HG03558 (cell line): ENCODE measurements around the gene SLIT3.

Experiments
- ATAC-seq: cut with Tn5 transposase; IDR thresholded peaks from one replicate; pipeline ENCODE4 v1.9.1; 2021; ENCODE audit warnings: moderate number of reproducible peaks; ENCODE audit not compliant: unreplicated experiment; ENCODE audit errors: extremely low read depth

The SLIT3 gene

DNA sequence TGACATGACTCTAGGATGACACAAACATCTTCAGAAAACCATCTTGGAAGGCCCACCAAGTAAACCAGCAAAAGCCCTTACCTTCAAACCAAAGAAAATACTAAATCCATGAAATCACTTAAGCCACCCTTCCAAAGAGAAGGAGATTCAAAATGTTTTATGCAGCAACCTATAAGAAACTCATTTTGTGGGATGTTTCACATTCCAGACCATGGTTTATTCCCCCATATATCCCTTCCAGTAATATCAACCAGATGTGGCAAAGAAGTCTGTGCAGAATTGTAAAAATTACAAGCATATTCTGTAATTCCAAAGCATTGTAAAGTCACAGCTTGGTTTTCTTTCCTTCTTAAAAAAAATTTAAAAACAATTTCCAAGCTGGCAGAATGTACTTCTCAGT lies 117.4 kb downstream of the SLIT3 start:
- no peak for ATAC-seq

DNA sequence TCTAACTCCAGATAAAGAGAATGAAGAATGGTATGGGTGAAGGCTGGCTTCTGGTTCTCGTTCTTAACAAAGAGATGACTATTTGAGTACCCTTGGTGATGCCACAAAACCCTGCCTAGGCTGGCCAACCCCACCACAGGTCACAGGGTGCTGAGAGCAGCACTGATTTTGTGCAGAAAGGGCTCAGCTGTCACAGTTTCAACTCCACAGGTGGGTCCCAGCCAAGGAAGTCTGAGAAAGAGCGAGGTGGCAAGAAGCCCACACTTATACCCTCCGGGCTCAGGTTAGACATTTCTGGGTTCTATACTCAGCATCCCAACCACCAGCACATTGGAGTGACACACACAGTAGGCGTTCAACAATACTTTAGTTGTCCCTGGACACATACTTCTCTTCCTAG lies 118.1 kb downstream of the SLIT3 start:
- ATAC-seq, result no peak

DNA sequence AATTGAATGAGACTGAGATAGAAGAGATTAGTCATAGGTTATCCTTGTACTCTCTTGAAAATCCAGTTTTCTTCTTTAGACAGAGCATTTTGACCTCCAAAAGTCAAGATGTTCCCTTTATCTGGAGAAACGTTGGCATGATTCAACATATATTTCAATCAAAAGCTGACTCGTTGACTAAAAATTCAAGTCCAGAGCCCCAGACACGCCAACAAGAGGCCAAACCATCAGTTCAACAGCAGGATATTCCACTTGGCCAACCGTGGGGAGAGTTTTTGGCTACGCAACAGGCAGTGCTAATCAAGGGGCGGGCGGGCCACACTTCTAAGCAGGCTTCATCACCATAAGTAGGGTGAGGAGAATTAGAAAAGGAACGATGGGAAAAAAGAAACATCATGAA lies 119.1 kb downstream of the SLIT3 start:
- no peak for ATAC-seq

DNA sequence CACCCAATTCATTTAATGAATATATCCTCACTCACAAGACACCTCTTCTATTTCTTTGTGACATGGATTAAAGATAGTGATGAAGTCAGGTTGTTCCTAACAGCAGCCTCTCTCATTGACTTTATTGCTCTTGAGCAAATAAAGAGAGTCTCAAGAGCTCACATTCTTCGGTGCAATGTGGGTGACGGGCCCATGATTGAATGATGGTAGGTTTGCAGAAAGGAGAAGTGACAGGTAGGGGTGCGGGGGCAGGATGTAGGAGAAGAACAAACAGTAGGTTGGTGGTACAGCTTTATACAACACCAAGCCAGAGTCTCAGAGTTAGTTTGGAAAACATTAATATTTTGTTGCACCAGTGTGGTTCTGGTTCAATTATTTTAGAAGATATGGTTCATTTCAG lies 122.2 kb downstream of the SLIT3 start:
- no peak for ATAC-seq

DNA sequence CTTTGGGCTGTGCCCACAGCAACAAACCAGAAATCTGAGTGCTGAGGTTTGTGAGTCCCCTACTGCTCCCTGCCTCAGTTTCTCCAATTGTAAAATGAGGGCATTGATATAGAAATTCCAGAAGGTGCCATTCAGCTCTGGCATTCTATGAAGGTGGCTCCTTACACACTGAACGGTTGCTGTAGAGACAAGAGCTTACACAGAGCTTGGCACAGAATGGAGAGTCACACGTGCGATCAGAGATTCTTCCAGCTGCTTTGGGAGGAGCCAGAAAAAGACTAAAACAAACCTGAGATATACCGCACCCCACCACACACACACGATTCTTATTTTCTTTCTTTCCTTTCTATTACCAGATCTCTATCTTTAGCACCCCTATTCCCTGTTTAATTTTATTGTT lies 122.7 kb downstream of the SLIT3 start:
- no peak for ATAC-seq

DNA sequence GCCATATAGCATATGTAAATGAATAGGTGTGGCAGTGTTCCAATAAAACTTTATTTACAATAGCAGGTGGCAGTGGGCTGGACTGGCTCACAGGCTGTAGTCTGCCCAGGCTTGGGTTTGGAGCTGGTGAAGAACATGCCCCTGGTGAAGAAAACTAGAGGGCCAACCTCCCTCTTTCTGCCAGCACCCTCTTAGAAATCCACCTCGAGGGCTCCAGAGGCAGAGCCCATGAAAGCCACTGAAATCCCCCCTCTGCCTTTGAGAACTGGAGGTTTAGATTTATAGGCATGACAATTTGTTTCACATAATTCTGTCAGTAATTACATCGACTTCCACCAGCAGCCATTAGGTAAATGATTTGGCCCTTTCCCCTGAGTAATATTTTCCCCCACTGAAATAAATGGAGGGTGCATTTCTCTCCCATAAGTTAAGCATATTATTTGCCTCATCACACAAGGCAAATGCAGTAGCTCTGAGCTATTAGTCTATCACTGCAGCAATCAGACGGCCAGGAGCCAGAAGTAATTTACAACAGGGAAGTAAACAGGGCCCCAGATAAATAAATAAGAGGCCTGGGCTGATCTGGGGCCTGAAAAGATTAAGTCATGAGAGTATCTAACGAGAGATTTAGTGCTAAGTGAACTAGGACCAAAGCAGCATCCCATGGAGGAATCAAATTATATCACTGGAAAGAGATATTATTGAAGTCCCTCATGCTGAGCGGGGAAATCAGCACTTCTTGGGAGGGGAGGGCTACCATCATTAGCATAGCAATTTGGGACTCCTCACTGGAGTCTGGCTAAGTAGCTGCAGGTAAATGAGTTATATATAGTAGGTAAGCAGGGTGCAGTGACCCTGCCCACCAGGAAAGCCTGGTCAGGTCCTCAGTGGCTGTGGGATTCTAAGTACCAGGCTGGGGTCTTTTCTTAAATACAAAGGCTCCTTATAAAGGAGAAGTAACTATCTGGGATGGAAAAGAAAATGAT lies 123.9 kb downstream of the SLIT3 start:
- ATAC-seq, result no peak

DNA sequence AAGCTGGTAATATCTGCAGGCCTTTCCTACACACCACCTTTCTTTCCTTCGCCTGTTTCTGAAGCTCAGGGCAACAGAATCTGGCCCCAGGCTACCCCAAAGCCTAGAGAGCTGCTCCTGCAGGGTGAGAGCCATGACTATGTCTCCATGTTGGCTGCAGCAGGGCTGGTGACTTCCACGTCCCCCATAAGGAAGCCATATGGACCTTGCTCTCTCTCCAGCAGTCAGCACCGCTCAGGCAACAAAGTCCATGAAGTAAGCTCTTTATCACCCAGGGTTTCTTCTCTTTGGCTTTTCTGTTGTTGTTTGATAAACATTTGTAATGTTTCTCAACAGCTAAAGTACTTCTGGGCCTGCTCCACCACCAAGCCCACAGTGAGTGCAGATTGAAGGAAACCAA lies 125.2 kb downstream of the SLIT3 start:
- no peak for ATAC-seq

DNA sequence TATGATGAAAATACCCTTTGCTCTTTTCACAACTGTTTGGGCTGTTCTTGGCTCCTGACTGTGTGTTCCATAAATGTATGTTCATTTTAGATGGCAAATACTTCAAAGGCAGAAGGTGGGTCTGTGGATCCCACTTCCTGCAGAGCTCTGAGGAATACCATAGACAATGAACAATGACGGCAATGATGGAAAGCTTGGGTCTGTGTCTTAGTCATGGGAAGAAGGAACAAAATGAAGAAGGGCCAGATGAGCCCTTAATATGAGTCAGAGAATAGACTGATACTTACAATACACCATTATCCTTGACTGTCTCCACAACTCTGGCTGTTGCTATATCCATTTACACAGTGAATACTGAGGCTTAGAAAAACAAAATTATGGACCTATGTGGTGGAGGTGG lies 126.0 kb downstream of the SLIT3 start:
- no peak for ATAC-seq

DNA sequence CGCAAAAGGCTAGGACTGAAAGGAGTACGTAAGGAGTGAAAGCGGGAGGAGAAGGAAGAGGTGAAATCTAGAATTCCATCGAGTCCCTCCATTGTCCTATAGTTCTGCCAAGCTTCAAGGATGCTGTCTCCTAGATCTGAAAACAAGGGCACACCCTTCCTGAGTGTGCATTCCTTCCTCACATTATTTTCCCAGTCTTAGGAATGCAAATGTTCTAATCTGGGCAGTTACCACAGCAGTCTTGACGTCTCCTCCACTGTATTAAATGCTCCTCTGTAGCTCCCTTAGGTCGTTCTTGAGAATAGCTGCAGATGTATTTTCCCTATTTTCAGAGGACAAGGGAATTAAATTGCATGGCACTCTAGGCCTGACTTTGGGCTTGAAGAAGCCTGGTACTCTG lies 127.6 kb downstream of the SLIT3 start:
- no peak for ATAC-seq

DNA sequence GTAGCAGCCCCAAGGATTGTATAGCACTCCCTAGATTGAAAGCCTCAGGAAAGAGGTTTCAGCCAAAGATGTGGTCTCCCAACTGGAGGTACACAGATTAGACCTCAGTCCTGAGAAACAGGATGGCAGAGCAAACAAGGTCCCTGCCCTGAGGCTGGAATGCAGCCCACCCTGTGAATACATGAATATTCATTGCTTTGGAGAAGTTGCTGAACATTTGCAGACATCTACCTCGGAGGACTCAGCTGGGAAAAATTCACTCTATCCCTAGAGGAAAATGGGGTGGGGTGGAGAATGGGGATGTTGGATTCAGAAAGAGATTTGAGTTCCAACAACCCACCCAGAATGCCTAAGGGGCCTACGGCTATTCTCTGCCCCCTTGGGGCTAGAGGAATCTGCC lies 129.4 kb downstream of the SLIT3 start:
- ATAC-seq, result no peak

DNA sequence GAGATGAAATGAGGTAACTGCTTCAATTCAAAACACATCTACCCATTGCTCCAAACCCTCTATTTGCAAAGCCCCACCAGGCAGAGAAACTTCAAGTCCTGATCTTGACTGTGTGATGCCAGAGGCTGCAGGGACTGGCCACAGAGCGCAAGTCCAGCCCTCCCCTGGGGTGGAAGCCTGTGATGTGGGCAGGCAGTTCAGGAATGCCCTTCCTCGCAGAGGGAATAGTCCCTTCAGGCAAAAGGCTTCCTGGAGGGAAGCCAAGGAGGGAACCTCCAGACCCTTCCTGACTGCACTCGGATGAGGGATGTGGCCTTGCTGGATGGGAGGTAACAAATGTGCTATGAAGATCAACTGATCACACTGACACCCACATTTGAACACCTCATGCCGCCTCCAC lies 131.2 kb downstream of the SLIT3 start:
- no peak for ATAC-seq

DNA sequence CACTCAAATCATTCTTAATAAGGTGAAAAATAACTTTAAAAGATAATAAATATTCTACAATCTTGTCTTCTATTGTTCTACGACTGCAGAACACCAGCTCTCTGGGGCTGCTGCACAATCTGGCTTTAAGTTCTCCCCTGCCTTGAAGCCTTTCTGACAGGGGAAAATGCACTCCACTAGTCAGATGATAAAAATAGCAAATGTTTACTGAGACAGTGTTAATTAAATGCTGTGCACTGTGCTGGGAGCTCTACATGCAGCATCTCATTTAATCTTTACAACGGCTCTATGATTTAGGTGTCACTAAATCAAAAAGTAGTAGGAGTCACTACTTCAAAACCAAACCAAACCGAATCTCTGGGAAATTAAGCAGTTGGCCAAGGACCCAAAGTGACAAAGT lies 132.7 kb downstream of the SLIT3 start:
- ATAC-seq, result no peak

DNA sequence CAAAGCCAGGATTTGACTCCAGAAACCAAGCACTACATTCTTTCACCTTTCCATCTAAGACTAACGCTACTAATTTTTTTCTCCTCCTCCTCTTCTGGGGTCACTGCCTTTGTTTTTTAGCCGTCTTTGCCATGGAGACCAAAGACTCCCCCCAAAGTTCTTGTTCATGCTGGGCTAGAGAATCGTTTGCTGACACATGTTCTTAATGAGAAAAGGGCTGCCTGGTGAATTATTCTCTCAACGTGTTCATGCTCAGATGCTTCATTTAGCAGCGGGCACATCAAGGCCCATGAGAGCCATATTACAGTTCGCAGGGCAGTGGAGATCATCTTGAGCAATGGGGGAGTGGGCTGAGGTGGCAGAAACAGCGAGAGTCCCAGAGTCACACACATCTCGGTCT lies 134.9 kb downstream of the SLIT3 start:
- no peak for ATAC-seq

DNA sequence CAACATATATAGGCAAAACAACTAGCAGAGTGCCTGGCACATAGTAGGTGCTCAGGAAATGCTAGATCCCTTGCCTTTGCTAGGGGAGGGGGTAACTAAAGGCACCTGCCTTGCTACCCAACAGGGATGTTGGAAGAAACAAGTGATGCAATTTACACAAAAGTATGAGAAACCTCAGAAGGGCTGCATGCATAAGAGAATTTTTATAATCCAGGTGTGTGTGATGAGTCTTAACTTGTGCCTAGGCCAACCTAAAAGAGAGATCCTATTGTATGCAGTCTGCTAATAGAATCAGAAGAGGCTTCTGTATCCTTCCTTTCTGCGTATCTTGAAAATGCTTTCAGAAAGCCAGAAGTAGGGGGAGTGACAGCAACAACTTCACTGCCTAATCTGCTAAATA lies 135.9 kb downstream of the SLIT3 start:
- no peak for ATAC-seq

DNA sequence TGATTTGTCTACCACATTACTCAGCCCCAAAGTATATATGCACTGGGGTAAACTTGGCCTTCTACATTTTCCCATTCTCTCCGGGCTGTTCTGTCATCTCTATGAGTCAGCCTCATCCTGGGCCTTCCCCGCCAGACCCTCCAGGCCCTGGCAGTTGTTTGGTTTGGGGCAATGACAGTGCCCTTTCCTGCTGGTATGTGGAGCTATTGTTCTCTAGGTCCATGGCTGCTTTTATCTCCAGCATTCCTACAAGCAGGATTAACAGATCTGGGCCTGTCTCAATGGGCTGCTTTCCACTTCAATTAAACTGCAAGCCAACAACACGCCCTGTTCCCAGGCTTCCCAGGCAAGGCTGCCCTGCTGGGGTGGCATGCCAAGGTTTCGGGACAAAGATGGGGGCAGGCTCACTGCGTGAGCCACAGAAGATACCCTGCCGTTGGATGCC lies 136.4 kb downstream of the SLIT3 start:
- no peak for ATAC-seq

DNA sequence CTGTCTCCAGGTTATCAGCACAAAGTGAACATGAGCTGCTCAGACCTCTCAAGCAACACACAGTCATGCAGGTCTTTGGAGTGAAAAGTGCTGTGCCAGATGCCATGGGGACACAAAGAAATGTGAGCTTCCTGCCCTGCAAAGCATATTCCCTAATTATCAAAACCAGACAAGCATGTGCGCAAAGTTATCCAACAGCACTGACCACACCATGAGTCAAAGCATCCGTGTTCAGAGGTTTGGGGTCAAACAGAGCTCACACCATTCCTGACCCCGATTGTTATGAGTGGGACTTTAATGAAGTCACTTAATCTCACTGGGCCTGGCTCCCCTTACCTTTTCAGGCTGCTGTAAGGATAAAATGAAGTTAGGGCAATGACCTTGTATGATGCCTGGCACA lies 138.5 kb downstream of the SLIT3 start:
- no peak for ATAC-seq

DNA sequence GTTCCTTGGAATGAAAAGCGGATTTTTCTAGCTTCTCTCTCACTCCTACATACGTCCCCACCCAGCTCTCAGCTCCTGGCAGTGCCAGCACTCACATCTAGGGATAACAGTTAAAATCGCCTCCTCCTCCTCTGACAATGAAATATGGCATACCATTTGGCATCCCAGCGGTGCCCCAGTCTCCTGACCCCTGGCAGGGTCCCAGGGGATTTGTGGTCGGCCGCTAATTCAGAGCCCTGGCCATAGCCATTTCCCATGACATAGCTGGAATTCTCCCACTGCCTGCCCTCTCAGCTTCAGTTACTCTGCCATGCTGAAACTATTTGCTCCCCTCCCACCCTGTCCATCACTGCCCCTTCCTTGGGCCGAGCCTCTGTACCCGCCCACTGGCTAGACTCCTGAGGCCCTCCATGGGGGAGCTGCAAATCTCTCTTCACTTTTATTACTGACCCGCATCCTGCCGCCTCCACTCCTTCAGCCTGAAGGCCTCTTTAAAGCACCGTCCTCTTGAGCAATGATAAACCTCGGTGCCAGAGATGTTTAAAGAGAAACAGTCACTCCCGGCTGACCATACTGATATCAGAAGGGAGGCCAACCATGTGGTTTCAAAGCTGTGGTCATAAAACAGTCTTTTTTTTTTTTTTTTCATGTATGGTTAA lies 139.8 kb downstream of the SLIT3 start:
- ATAC-seq, result no peak

DNA sequence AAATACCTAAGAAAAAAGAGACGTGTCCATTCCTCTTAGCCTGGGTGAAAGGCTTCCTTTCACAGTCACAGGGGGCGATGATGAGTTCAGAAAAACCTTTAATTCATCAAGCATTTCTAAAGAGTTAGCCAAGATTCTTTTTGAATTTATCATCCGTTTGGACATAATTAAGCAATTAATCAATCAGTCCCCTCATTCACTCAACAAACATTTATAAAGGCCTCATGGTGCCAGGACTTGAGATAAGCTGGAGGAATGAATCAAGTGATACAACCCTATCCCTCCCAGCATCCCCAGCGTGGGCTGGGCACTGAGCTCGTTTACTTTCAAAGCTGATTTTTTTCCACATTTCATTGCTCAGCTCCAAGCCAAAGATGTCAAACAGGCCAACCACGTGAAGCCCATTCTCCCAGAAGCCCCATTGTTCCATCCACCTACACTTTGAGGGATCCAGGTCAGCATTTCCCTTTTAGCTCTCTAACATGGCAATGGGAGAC lies 140.5 kb downstream of the SLIT3 start:
- no peak for ATAC-seq

DNA sequence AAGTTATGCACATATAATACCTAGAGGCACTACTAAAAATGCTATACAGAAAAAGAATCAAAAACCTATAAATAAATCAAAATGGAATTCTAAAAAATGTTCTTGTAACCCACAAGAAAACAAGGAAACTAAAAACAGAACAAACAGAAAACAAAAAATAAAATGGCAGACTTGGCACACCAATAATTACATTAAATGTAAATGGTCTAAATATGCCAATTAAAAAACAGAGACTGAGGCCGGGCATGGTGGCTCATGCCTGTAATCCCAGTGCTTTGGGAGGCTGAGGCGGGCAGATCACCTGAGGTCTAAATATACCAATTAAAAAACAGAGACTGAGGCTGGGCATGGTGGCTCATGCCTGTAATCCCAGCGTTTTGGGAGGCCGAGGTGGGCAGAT lies 142.2 kb downstream of the SLIT3 start:
- no peak for ATAC-seq

DNA sequence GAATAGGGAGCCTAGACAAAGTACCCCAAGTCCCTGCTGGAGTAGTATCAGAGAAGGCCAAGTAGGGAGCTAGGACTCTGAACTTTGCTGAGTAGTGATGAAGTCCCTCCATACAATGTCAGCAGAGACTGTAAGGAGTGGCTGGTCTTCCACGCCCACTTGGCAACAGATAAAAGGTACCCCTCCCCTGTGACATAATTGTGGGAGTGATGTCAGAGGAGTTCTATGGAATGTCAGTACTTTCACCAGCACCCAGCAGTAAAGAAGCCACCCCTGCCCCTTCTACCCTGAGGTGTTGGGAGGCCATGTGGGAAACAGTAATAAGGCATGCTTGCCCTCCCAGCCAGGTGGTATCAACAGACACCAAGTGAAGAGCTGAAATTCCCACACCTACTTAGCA lies 143.9 kb downstream of the SLIT3 start:
- ATAC-seq, result no peak

DNA sequence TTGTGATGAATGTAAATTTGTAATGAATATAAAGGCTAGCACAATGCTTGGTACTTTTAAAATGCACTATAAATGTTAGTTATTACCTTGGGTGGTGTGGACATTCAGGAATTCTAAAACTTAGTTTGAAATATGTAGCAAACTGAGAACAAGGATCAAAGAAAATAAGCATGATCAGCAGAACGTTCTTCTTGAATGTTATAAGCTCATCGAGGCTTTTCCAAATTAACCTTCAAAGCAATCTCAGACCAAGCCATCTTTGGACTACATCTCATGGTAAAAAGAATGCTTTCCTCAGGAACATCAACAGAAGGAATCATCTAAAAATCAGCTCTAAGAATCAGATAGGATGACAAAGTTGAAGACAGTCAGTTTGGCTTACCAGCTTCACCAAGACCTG lies 146.3 kb downstream of the SLIT3 start:
- no peak for ATAC-seq
